Mammary epithelial cell (primary cell): ENCODE data around the gene OR6C76.

Experiments used
- EZH2 ChIP-seq: IDR thresholded peaks from 2 replicates; pipeline ENCODE4 v1.6.1; 2012; ENCODE audit warnings: low read length, inconsistent platforms, borderline replicate concordance
- TF ChIP-seq, protein P1 (sequence below), 2 donors: IDR thresholded peaks in 1 of 2; conservative IDR thresholded peaks in 1 of 2; 2 replicates each; pipeline ENCODE4 v1.5.1; 2011 to 2012; ENCODE audit warnings: inconsistent platforms in 2 of 2, low read length in 2 of 2, mild to moderate bottlenecking in 2 of 2, control low read depth in 1 of 2, low read depth in 1 of 2; ENCODE audit not compliant: insufficient read depth in 1 of 2; ENCODE audit errors: extremely low read depth in 1 of 2

DNA sequence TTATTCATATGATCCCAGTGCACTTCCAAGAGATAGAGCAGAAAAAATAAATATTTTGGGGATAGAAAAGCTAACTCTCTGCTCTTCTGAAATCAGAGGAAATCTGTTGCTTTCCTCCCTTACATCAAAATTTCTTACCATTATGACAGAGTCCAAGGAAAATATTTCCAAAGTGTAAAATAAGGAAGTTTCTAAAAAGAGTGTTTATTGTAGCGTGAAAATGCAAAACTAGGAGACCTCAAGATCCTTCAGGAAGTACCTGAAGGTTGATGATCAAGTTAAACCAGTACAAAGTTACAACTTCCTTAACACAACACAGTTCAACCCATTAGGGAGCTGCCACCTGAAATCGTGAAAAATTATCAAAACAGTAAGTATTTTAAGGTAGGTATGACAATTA, 17.7 kb downstream of the OR6C76 start, which contains the start of gene OR6C2:
- TF ChIP-seq, protein P1, sequence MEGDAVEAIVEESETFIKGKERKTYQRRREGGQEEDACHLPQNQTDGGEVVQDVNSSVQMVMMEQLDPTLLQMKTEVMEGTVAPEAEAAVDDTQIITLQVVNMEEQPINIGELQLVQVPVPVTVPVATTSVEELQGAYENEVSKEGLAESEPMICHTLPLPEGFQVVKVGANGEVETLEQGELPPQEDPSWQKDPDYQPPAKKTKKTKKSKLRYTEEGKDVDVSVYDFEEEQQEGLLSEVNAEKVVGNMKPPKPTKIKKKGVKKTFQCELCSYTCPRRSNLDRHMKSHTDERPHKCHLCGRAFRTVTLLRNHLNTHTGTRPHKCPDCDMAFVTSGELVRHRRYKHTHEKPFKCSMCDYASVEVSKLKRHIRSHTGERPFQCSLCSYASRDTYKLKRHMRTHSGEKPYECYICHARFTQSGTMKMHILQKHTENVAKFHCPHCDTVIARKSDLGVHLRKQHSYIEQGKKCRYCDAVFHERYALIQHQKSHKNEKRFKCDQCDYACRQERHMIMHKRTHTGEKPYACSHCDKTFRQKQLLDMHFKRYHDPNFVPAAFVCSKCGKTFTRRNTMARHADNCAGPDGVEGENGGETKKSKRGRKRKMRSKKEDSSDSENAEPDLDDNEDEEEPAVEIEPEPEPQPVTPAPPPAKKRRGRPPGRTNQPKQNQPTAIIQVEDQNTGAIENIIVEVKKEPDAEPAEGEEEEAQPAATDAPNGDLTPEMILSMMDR (conservative IDR thresholded peaks at IDR 0.05 in 1 of 2, IDR thresholded peaks at IDR 0.05 in 1 of 2; ENCODE audit: extremely low read depth in 1 of 2, insufficient read depth in 1 of 2, low read depth in 1 of 2, low read length in 2 of 2) = no peak
- TF ChIP-seq EZH2 = no peak
